ENCODE measurements around the gene SMAD6. TPM values are rescaled to one million over a fixed set of nuclear protein-coding genes. Genes with fewer than 3 reads are reported as not detected.

The SMAD6 gene
- total and polyA plus RNA-seq, 2 donors (not counting 1 experiment from before 2014, with no cell fraction given), result 0.03 to 0.37 TPM

DNA sequence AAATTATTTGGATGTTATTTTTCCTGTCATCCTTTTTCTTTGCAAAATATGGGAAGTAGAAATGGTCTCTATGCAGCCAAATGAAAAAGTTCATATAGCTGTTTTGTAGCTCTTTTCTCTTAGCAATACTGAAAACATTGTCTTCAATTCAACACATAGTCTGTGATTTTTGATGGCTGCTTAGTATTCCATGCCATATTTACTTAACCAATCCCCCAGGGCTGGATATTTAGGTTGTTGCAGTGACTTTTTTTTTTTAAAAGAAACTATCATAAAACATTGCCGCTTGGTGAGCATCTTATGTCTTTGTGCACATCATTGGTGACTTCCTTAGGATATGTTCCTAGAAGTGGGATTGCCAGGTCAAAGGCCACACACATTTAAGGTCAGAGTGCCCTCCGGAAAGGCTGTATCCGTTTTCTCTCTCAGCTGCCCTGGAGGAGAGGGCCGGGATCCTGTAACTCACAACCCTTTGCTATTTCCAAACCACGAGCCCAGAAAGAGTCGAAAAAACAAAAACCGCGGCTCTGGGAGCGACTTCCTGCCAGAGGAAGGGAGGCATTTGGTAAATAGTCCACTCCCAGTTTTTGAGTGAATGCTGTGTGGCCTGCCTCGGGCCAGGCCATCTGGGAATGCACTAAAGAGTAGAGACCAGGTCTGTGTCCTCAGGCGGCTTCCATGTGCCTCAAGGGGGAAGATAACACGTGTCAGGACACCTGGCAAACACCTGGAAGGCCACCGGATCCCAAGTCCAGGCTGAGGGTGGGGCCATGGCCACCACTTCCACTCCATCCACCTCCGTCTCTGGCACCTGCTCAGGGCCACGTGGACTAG lies 41.9 kb downstream of the SMAD6 start:
- no peak overlapping the region for H3K27ac Mint-ChIP-seq
- ChIA-PET POLR2A (no interaction called here), CTCF (no interaction called here)
- H3K27me3 Mint-ChIP-seq, result no peaks in the 10 kb centered on the region
- no peak for TF ChIP-seq EZH2 (IDR thresholded peaks at IDR 0.05; ENCODE audit: borderline replicate concordance, insufficient read depth, low read depth, low read length, poor library complexity, severe bottlenecking)
- TF ChIP-seq, protein P1, sequence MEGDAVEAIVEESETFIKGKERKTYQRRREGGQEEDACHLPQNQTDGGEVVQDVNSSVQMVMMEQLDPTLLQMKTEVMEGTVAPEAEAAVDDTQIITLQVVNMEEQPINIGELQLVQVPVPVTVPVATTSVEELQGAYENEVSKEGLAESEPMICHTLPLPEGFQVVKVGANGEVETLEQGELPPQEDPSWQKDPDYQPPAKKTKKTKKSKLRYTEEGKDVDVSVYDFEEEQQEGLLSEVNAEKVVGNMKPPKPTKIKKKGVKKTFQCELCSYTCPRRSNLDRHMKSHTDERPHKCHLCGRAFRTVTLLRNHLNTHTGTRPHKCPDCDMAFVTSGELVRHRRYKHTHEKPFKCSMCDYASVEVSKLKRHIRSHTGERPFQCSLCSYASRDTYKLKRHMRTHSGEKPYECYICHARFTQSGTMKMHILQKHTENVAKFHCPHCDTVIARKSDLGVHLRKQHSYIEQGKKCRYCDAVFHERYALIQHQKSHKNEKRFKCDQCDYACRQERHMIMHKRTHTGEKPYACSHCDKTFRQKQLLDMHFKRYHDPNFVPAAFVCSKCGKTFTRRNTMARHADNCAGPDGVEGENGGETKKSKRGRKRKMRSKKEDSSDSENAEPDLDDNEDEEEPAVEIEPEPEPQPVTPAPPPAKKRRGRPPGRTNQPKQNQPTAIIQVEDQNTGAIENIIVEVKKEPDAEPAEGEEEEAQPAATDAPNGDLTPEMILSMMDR (IDR thresholded peaks at IDR 0.05), result no peak
- Histone ChIP-seq H3K9ac (ENCODE audit: low read length) (no peak overlapping the region), H3K4me1 (ENCODE audit: control insufficient read depth in 2 of 2, insufficient read depth in 2 of 2, low read length in 2 of 2) (no peaks in the 10 kb centered on the region), H3K4me3 (ENCODE audit: control extremely low read depth in 1 of 5, extremely low read depth in 1 of 5, insufficient read depth in 1 of 5, low read depth in 2 of 5, low read length in 4 of 5) (no peak overlapping the region), H2AFZ (ENCODE audit: insufficient read depth, low read depth, low read length, poor library complexity, severe bottlenecking) (no peak overlapping the region), H3K27me3 (replicated peaks in 1 of 4; ENCODE audit: control extremely low read depth in 1 of 4, control insufficient read depth in 3 of 4, insufficient read depth in 4 of 4, low read length in 3 of 4) (peaks cover 0 to 6% (median 0%) of the 10 kb centered on the region in 4 experiments), H4K20me1 (ENCODE audit: control insufficient read depth, insufficient read depth, low read length, poor library complexity, severe bottlenecking) (no peaks in the 10 kb centered on the region), H3K4me2 (replicated peaks; ENCODE audit: low read depth, low read length, poor library complexity, severe bottlenecking) (no peak overlapping the region), H3K79me2 (ENCODE audit: control insufficient read depth, insufficient read depth, low read length) (no peaks in the 10 kb centered on the region), H3K27ac (ENCODE audit: low read length in 2 of 2) (no peak overlapping the region), H3K9me3 (ENCODE audit: control extremely low read depth in 1 of 3, control insufficient read depth in 2 of 3, insufficient read depth in 1 of 3, low read length in 2 of 3) (no peaks in the 10 kb centered on the region), H3K36me3 (replicated peaks in 1 of 2; ENCODE audit: control extremely low read depth in 1 of 2, control insufficient read depth in 1 of 2, extremely low read depth in 1 of 2, insufficient read depth in 2 of 2, low read length in 1 of 2) (no peaks in the 10 kb centered on the region)
- ATAC-seq (ENCODE audit: low read depth), result no peak
- intact Hi-C loops (cut with micrococcal nuclease), result no loop called here
- no peaks in the 10 kb centered on the region for H3K4me1 Mint-ChIP-seq
- 76% methylated on average over 10 of the region's 15 CpGs for WGBS (ENCODE audit: insufficient coverage)
- no peak overlapping the region for H3K4me3 Mint-ChIP-seq
- DNase-seq, result no peak
- H3K9me3 Mint-ChIP-seq (ENCODE audit: insufficient read depth), result no peaks in the 10 kb centered on the region

DNA sequence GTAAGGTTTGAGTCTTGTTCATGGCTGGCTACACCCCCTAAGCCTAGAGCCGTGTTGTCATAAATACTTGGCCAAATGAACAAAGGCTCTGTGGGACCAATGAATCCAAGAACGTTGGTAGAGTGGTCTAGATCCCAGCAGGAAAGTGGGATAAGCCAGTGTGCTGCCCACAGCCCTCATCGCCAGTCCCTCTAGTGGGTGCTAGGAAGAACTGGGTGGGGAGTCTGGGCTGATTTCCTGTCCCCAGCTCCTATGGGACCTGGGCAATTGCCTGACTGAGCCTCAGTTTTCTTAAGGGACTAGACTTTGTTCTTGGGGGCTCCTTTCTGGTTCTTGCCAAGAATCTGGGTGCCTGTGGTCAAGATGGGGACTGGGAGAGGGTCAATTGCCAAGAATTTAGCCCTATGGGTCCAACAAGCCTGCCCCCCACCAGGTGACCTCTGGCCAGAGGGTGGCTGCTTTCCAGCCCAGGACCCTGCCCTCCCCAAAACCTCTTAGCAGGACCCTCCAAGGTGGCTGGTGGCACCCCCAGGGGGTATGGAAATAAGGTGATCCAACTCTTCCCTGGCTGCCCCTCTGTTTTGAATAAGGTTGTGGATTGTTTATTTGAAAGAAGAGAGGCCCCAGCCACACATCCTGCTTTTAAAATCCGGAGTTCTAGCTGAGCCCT lies 42.7 kb downstream of the SMAD6 start:
- Histone ChIP-seq H3K27me3 (replicated peaks in 1 of 4; ENCODE audit: control extremely low read depth in 1 of 4, control insufficient read depth in 3 of 4, insufficient read depth in 4 of 4, low read length in 3 of 4) (peaks cover 0 to 6% (median 0%) of the 10 kb centered on the region in 4 experiments), H2AFZ (ENCODE audit: insufficient read depth, low read depth, low read length, poor library complexity, severe bottlenecking) (no peak overlapping the region), H4K20me1 (ENCODE audit: control insufficient read depth, insufficient read depth, low read length, poor library complexity, severe bottlenecking) (no peaks in the 10 kb centered on the region), H3K4me1 (ENCODE audit: control insufficient read depth in 2 of 2, insufficient read depth in 2 of 2, low read length in 2 of 2) (no peaks in the 10 kb centered on the region), H3K4me2 (replicated peaks; ENCODE audit: low read depth, low read length, poor library complexity, severe bottlenecking) (no peak overlapping the region), H3K79me2 (ENCODE audit: control insufficient read depth, insufficient read depth, low read length) (no peaks in the 10 kb centered on the region), H3K36me3 (replicated peaks in 1 of 2; ENCODE audit: control extremely low read depth in 1 of 2, control insufficient read depth in 1 of 2, extremely low read depth in 1 of 2, insufficient read depth in 2 of 2, low read length in 1 of 2) (no peaks in the 10 kb centered on the region), H3K4me3 (ENCODE audit: control extremely low read depth in 1 of 5, extremely low read depth in 1 of 5, insufficient read depth in 1 of 5, low read depth in 2 of 5, low read length in 4 of 5) (no peak overlapping the region), H3K9me3 (ENCODE audit: control extremely low read depth in 1 of 3, control insufficient read depth in 2 of 3, insufficient read depth in 1 of 3, low read length in 2 of 3) (no peaks in the 10 kb centered on the region), H3K9ac (ENCODE audit: low read length) (no peak overlapping the region), H3K27ac (ENCODE audit: low read length in 2 of 2) (no peak overlapping the region)
- H3K27ac Mint-ChIP-seq, result no peak overlapping the region
- WGBS (ENCODE audit: insufficient coverage), result 76% methylated on average over 3 of the region's 4 CpGs
- H3K27me3 Mint-ChIP-seq, result no peaks in the 10 kb centered on the region
- no peak overlapping the region for H3K4me3 Mint-ChIP-seq
- ATAC-seq (ENCODE audit: low read depth), result no peak
- CTCF ChIA-PET, result no interaction called here
- no peaks in the 10 kb centered on the region for H3K4me1 Mint-ChIP-seq
- POLR2A ChIA-PET, result no interaction called here
- DNase-seq, result no peak
- TF ChIP-seq EZH2 (IDR thresholded peaks at IDR 0.05; ENCODE audit: borderline replicate concordance, insufficient read depth, low read depth, low read length, poor library complexity, severe bottlenecking), result no peak
- TF ChIP-seq, protein P1 (IDR thresholded peaks at IDR 0.05), result no peak
- H3K9me3 Mint-ChIP-seq (ENCODE audit: insufficient read depth), result no peaks in the 10 kb centered on the region
- intact Hi-C loops (cut with micrococcal nuclease), result no loop called here
